Peyer's patch (tissue), 4 donors: ENCODE results near the gene PRAMEF27.
"Not testable (repeated sequence)": the region's sequence is repeated elsewhere in the genome, so short reads cannot be mapped to it uniquely, and the experiment has no call there.

Experiments used
- POLR2A ChIP-seq, 2 donors: fragments of 450-650 bp; IDR thresholded peaks; one replicate each; pipeline ENCODE4 v1.5.1; 2017; ENCODE audit warnings: antibody characterized with exemption in 2 of 2, mild to moderate bottlenecking in 2 of 2, moderate library complexity in 2 of 2
- TF ChIP-seq, protein P1 (sequence below), 6 experiments: fragments of 450-650 bp in 4 of 6; fragments of 200-600 bp in 2 of 6; sonication (generic) in 1 of 6; IDR thresholded peaks; one replicate each; pipeline ENCODE4 v1.5.1; 2017 to 2019; ENCODE audit warnings: antibody characterized with exemption in 6 of 6, mild to moderate bottlenecking in 3 of 6, moderate library complexity in 1 of 6

DNA sequence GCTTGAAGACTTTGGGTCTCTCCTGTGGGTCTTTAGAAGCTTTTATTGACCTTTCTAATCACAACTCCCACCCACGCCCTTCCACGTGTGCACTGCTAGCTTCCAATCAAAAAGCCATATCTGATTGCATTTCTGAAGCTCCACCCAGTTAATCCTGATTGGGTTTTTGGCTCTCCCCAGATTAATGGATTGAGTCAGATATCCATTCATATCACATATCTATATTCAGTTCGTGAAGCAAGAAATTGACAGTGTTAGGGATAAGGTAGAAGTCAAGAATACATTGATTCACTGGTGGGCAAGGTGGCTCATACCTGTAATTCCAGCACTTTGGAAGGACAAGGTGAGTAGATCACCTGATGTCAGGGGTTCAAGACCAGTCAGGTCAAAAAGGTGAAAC is at the start of gene PRAMEF27:
- TF ChIP-seq, protein P1, sequence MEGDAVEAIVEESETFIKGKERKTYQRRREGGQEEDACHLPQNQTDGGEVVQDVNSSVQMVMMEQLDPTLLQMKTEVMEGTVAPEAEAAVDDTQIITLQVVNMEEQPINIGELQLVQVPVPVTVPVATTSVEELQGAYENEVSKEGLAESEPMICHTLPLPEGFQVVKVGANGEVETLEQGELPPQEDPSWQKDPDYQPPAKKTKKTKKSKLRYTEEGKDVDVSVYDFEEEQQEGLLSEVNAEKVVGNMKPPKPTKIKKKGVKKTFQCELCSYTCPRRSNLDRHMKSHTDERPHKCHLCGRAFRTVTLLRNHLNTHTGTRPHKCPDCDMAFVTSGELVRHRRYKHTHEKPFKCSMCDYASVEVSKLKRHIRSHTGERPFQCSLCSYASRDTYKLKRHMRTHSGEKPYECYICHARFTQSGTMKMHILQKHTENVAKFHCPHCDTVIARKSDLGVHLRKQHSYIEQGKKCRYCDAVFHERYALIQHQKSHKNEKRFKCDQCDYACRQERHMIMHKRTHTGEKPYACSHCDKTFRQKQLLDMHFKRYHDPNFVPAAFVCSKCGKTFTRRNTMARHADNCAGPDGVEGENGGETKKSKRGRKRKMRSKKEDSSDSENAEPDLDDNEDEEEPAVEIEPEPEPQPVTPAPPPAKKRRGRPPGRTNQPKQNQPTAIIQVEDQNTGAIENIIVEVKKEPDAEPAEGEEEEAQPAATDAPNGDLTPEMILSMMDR (IDR thresholded peaks at IDR 0.05) = not testable (repeated sequence)
- TF ChIP-seq POLR2A (IDR thresholded peaks at IDR 0.05) = not testable (repeated sequence)
